H9 (cell line): ENCODE measurements around the gene BMP3. TPM values are rescaled to one million over a fixed set of nuclear protein-coding genes. Genes with fewer than 3 reads are reported as not detected.

Source experiments
- DNase-seq: peaks from one replicate; pipeline ENCODE4 v3.0.0-alpha.2; 2017
- H2AFZ ChIP-seq: one replicate; pipeline ENCODE4 v1.6.1; 2013; ENCODE audit warnings: mild to moderate bottlenecking, low read length, control low read depth, moderate library complexity
- H2AK5ac ChIP-seq: 2 replicates; pipeline ENCODE4 v1.6.1; 2013; ENCODE audit warnings: low read length, control low read depth, mixed read lengths; ENCODE audit not compliant: insufficient read length
- H2BK120ac ChIP-seq: one replicate; pipeline ENCODE4 v1.6.1; 2013; ENCODE audit warnings: low read depth, mild to moderate bottlenecking, low read length, control low read depth, inconsistent platforms; ENCODE audit not compliant: poor library complexity, severe bottlenecking
- H2BK12ac ChIP-seq: 2 replicates; pipeline ENCODE4 v1.6.1; 2013; ENCODE audit warnings: low read length, control low read depth, mixed read lengths, low read depth; ENCODE audit not compliant: insufficient read length
- H2BK15ac ChIP-seq: 2 replicates; pipeline ENCODE4 v1.6.1; 2013; ENCODE audit warnings: low read depth, low read length, control low read depth
- H2BK20ac ChIP-seq: one replicate; pipeline ENCODE4 v1.6.1; 2013; ENCODE audit warnings: low read depth, mild to moderate bottlenecking, low read length, control low read depth, inconsistent platforms; ENCODE audit not compliant: poor library complexity, severe bottlenecking
- H2BK5ac ChIP-seq: 2 replicates; pipeline ENCODE4 v1.6.1; 2013; ENCODE audit warnings: low read length, control low read depth, mixed read lengths; ENCODE audit not compliant: insufficient read length
- H3K14ac ChIP-seq: 2 replicates; pipeline ENCODE4 v1.6.1; 2013; ENCODE audit warnings: low read length, control low read depth; ENCODE audit not compliant: insufficient read depth
- H3K18ac ChIP-seq: 2 replicates; pipeline ENCODE4 v1.6.1; 2013; ENCODE audit warnings: low read depth, mild to moderate bottlenecking, mixed read lengths, low read length, control low read depth; ENCODE audit not compliant: insufficient read length
- H3K23ac ChIP-seq: 2 replicates; pipeline ENCODE4 v1.6.1; 2013; ENCODE audit warnings: low read length, control low read depth, mixed read lengths, low read depth; ENCODE audit not compliant: insufficient read length
- H3K23me2 ChIP-seq: 2 replicates; pipeline ENCODE4 v1.6.1; 2013; ENCODE audit warnings: low read depth, mild to moderate bottlenecking, mixed read lengths, low read length, control low read depth; ENCODE audit not compliant: insufficient read length, poor library complexity, severe bottlenecking
- H3K27ac ChIP-seq: 2 replicates; pipeline ENCODE4 v1.5.1; 2013; ENCODE audit warnings: low read length, control low read depth, mixed read lengths, low read depth; ENCODE audit not compliant: insufficient read length
- H3K27me3 ChIP-seq: 2 replicates; pipeline ENCODE4 v1.6.1; 2013; ENCODE audit warnings: low read length, control low read depth, inconsistent platforms; ENCODE audit not compliant: insufficient read depth
- H3K4ac ChIP-seq: 2 replicates; pipeline ENCODE4 v1.6.1; 2013; ENCODE audit warnings: low read depth, mild to moderate bottlenecking, control low read depth, inconsistent platforms, low read length, moderate library complexity
- H3K4me1 ChIP-seq: 2 replicates; pipeline ENCODE4 v1.6.1; 2013; ENCODE audit warnings: low read length, control low read depth, inconsistent platforms; ENCODE audit not compliant: insufficient read depth
- H3K4me2 ChIP-seq: 2 replicates; pipeline ENCODE4 v1.6.1; 2013; ENCODE audit warnings: low read length, control low read depth, mixed read lengths; ENCODE audit not compliant: insufficient read length, insufficient read depth
- H3K56ac ChIP-seq: 2 replicates; pipeline ENCODE4 v1.6.1; 2013; ENCODE audit warnings: low read depth, mild to moderate bottlenecking, mixed read lengths, low read length, control low read depth; ENCODE audit not compliant: insufficient read length
- H3K79me1 ChIP-seq: 2 replicates; pipeline ENCODE4 v1.6.1; 2013; ENCODE audit warnings: low read depth, mild to moderate bottlenecking, moderate library complexity, low read length, control low read depth, inconsistent platforms; ENCODE audit not compliant: insufficient read depth, poor library complexity, severe bottlenecking
- H3K79me2 ChIP-seq: 2 replicates; pipeline ENCODE4 v1.6.1; 2013; ENCODE audit warnings: low read length, control low read depth, inconsistent platforms; ENCODE audit not compliant: insufficient read depth
- H3K9ac ChIP-seq: 2 replicates; pipeline ENCODE4 v1.6.1; 2013; ENCODE audit warnings: low read length, control low read depth, mixed read lengths; ENCODE audit not compliant: insufficient read length; ENCODE audit errors: extremely low read depth
- H3K9me3 ChIP-seq: one replicate; pipeline ENCODE4 v1.6.1; 2013; ENCODE audit warnings: low read depth, low read length, inconsistent platforms; ENCODE audit not compliant: control insufficient read depth
- H3T11ph ChIP-seq: one replicate; pipeline ENCODE4 v1.6.1; 2013; ENCODE audit warnings: mild to moderate bottlenecking, low read length, control low read depth, inconsistent platforms
- H4K20me1 ChIP-seq: one replicate; pipeline ENCODE4 v1.6.1; 2013; ENCODE audit not compliant: control insufficient read depth, insufficient read length, insufficient read depth
- H4K5ac ChIP-seq: 2 replicates; pipeline ENCODE4 v1.6.1; 2013; ENCODE audit warnings: low read depth, mild to moderate bottlenecking, mixed read lengths, low read length, control low read depth; ENCODE audit not compliant: insufficient read length
- H4K8ac ChIP-seq: replicated peaks from 2 replicates; pipeline ENCODE4 v1.6.1; 2013; ENCODE audit warnings: low read length, control low read depth, mixed read lengths, low read depth; ENCODE audit not compliant: insufficient read length
- H4K91ac ChIP-seq: 2 replicates; pipeline ENCODE4 v1.6.1; 2013; ENCODE audit warnings: low read depth, mild to moderate bottlenecking, moderate library complexity, mixed read lengths, low read length, control low read depth; ENCODE audit not compliant: insufficient read length
- H3K27ac Mint-ChIP-seq, 3 experiments: 2 replicates in 2 of 3; 3 replicates in 1 of 3; pipeline ENCODE4 v1.8.0; 2020 to 2021; ENCODE audit warnings: mixed read lengths in 3 of 3, mild to moderate bottlenecking in 1 of 3, moderate library complexity in 1 of 3
- H3K27me3 Mint-ChIP-seq: 2 replicates; pipeline ENCODE4 v1.8.0; 2021; ENCODE audit warnings: low read depth, mild to moderate bottlenecking, moderate library complexity, mixed read lengths
- H3K36me3 Mint-ChIP-seq, 3 experiments: 2 replicates in 2 of 3; 3 replicates in 1 of 3; pipeline ENCODE4 v1.8.0; 2020 to 2021; ENCODE audit warnings: low read depth in 3 of 3, mixed read lengths in 3 of 3; ENCODE audit not compliant: insufficient read depth in 1 of 3
- H3K4me1 Mint-ChIP-seq, 2 experiments: 2 replicates each; pipeline ENCODE4 v1.8.0; 2020; ENCODE audit warnings: mixed read lengths in 2 of 2
- H3K4me3 Mint-ChIP-seq, 2 experiments: 2 replicates in 1 of 2; 3 replicates in 1 of 2; pipeline ENCODE4 v1.8.0; 2020 to 2021; ENCODE audit warnings: mild to moderate bottlenecking in 2 of 2, mixed read lengths in 2 of 2, moderate library complexity in 1 of 2
- H3K9me3 Mint-ChIP-seq, 2 experiments: 2 replicates in 1 of 2; 3 replicates in 1 of 2; pipeline ENCODE4 v1.8.0; 2020; ENCODE audit warnings: mild to moderate bottlenecking in 2 of 2, mixed read lengths in 2 of 2, moderate library complexity in 1 of 2
- WGBS: extraction: QIAGEN DNeasy Blood & Tissue Kit; methylation state at CpG from one replicate; pipeline ENCODE4 v1.1.7; 2013; ENCODE audit warnings: missing lambda C conversion rate, low lambda C conversion rate, mixed read lengths; ENCODE audit not compliant: insufficient read length; ENCODE audit errors: extremely low coverage; 5-methylcytosine and 5-hydroxymethylcytosine counted together
- total RNA-seq: library from RNA; stranded (reverse); gene quantifications from 2 replicates; pipeline ENCODE4 v1.2.1, GENCODE V29; 2021
- TF ChIP-seq, protein P1 (sequence below): fragments of 200-600 bp; sonication (generic); conservative IDR thresholded peaks from 3 replicates; pipeline ENCODE4 v1.8.0; 2021; ENCODE audit warnings: antibody characterized with exemption, mild to moderate bottlenecking

Gene BMP3
- total RNA-seq, 1 experiment from 2014 or later = not detected

GRCh38 chr4:81095389-81095788, 64.9 kb downstream of the BMP3 start:
- Histone ChIP-seq H3K79me1 (no peaks in the 10 kb centered on the region), H3T11ph (no peak overlapping the region), H3K23ac (no peak overlapping the region), H3K14ac (no peak overlapping the region), H2BK12ac (no peak overlapping the region), H2BK5ac (no peak overlapping the region), H4K20me1 (no peaks in the 10 kb centered on the region), H3K4ac (no peak overlapping the region), H3K9me3 (no peaks in the 10 kb centered on the region), H2AK5ac (no peak overlapping the region), H3K79me2 (no peaks in the 10 kb centered on the region), H3K9ac (no peak overlapping the region), H4K5ac (no peak overlapping the region), H2AFZ (no peak overlapping the region), H3K23me2 (no peaks in the 10 kb centered on the region), H4K8ac (no peak overlapping the region), H2BK120ac (no peak overlapping the region), H3K27me3 (no peaks in the 10 kb centered on the region), H3K4me1 (no peaks in the 10 kb centered on the region), H3K27ac (no peak overlapping the region), H3K18ac (no peak overlapping the region), H4K91ac (no peak overlapping the region), H2BK20ac (no peak overlapping the region), H3K4me2 (no peak overlapping the region), H2BK15ac (no peak overlapping the region), H3K56ac (no peak overlapping the region)
- H3K27ac Mint-ChIP-seq = no peak overlapping the region
- DNase-seq = no peak
- H3K4me1 Mint-ChIP-seq = no peaks in the 10 kb centered on the region
- WGBS = no CpG with 5 or more reads among the region's 2 CpGs
- TF ChIP-seq, protein P1, sequence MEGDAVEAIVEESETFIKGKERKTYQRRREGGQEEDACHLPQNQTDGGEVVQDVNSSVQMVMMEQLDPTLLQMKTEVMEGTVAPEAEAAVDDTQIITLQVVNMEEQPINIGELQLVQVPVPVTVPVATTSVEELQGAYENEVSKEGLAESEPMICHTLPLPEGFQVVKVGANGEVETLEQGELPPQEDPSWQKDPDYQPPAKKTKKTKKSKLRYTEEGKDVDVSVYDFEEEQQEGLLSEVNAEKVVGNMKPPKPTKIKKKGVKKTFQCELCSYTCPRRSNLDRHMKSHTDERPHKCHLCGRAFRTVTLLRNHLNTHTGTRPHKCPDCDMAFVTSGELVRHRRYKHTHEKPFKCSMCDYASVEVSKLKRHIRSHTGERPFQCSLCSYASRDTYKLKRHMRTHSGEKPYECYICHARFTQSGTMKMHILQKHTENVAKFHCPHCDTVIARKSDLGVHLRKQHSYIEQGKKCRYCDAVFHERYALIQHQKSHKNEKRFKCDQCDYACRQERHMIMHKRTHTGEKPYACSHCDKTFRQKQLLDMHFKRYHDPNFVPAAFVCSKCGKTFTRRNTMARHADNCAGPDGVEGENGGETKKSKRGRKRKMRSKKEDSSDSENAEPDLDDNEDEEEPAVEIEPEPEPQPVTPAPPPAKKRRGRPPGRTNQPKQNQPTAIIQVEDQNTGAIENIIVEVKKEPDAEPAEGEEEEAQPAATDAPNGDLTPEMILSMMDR = no peak
- H3K9me3 Mint-ChIP-seq = no peaks in the 10 kb centered on the region
- no peak overlapping the region for H3K4me3 Mint-ChIP-seq
- peaks cover 1% of the 10 kb centered on the region; the same call in 1 of the 2 replicates for H3K27me3 Mint-ChIP-seq
- H3K36me3 Mint-ChIP-seq = no peaks in the 10 kb centered on the region
